HG03039 (cell line): ENCODE measurements around the gene ASF1A.
"Not testable (repeated sequence)": the region's sequence is repeated elsewhere in the genome, so short reads cannot be mapped to it uniquely, and the experiment has no call there.

Experiments
- ATAC-seq: cut with Tn5 transposase; IDR thresholded peaks from one replicate; pipeline ENCODE4 v1.9.1; 2021; ENCODE audit warnings: mild to moderate bottlenecking, moderate library complexity; ENCODE audit not compliant: unreplicated experiment

Gene ASF1A

GRCh38 chr6:118893807-118894424, at the start of gene ASF1A:
ASF1A (plus strand) TSS chr6:118894152; CDS start chr6:118894414, 262 bp downstream.
- peak; percentile 64 for ATAC-seq

GRCh38 chr6:118844915-118845314, 49.0 kb upstream of the ASF1A start:
- no peak for ATAC-seq

- ATAC-seq, result no peak
These were observed 40.5 kb upstream of the ASF1A start for GRCh38 chr6:118853408-118853807.

- ATAC-seq, result no peak
These were observed 37.7 kb upstream of the ASF1A start for GRCh38 chr6:118856301-118856700.

GRCh38 chr6:118859517-118860064, 34.4 kb upstream of the ASF1A start:
- ATAC-seq, result no peak

- ATAC-seq, result no peak
These were observed 33.6 kb upstream of the ASF1A start for GRCh38 chr6:118860363-118860762.

- ATAC-seq, result no peak
These were observed 33.1 kb upstream of the ASF1A start for GRCh38 chr6:118860880-118861279.

GRCh38 chr6:118862443-118862842, 31.5 kb upstream of the ASF1A start:
- no peak for ATAC-seq

GRCh38 chr6:118864341-118865099, 29.4 kb upstream of the ASF1A start:
- no peak for ATAC-seq

GRCh38 chr6:118865100-118865391, 28.9 kb upstream of the ASF1A start:
- no peak for ATAC-seq

GRCh38 chr6:118867181-118867580, 26.8 kb upstream of the ASF1A start:
- ATAC-seq, result no peak

- ATAC-seq, result not testable (repeated sequence)
These were observed 25.1 kb upstream of the ASF1A start for GRCh38 chr6:118868901-118869300.

- no peak for ATAC-seq
These were observed 24.6 kb upstream of the ASF1A start for GRCh38 chr6:118869350-118869749.

GRCh38 chr6:118869894-118870589, 23.9 kb upstream of the ASF1A start:
- ATAC-seq, result no peak

GRCh38 chr6:118871331-118871730, 22.6 kb upstream of the ASF1A start:
- ATAC-seq, result no peak

- ATAC-seq, result no peak
These were observed 21.6 kb upstream of the ASF1A start for GRCh38 chr6:118872318-118872717.

- ATAC-seq, result no peak
These were observed 21.2 kb upstream of the ASF1A start for GRCh38 chr6:118872726-118873125.

- ATAC-seq, result no peak
These were observed 20.7 kb upstream of the ASF1A start for GRCh38 chr6:118873239-118873638.

GRCh38 chr6:118875672-118876071, 18.3 kb upstream of the ASF1A start:
- ATAC-seq, result no peak

GRCh38 chr6:118876198-118876597, 17.8 kb upstream of the ASF1A start:
- no peak for ATAC-seq

- ATAC-seq, result no peak
These were observed 17.1 kb upstream of the ASF1A start for GRCh38 chr6:118876814-118877213.

GRCh38 chr6:118877806-118878205, 16.1 kb upstream of the ASF1A start:
- ATAC-seq, result no peak
